NK-92 treated with Interleukin-12 subunit alpha and Interleukin-12 subunit beta, amount 100 ng/mL, for 24 hours (cell line): ENCODE results near the gene MAML2.

Source experiments
- DNase-seq: peaks from one replicate; lab custom pipeline; 2025; lab: John Stamatoyannopoulos, UW

MAML2 gene

GRCh38 chr11:96036863-96037262 is 306.1 kb downstream of the MAML2 start:
- DNase-seq, result no peak

GRCh38 chr11:96035740-96036078 is 307.3 kb downstream of the MAML2 start:
- no peak for DNase-seq

GRCh38 chr11:96035031-96035739 is 307.8 kb downstream of the MAML2 start:
- DNase-seq, result no peak

- DNase-seq, result no peak
Measured at GRCh38 chr11:96033599-96033998, 309.4 kb downstream of the MAML2 start.

GRCh38 chr11:96033095-96033494 is 309.9 kb downstream of the MAML2 start:
- DNase-seq, result no peak

GRCh38 chr11:96028746-96029145 is 314.2 kb downstream of the MAML2 start:
- DNase-seq, result no peak

- DNase-seq, result no peak
Measured at GRCh38 chr11:96027021-96027420, 316.0 kb downstream of the MAML2 start.

GRCh38 chr11:96026310-96026709 is 316.7 kb downstream of the MAML2 start:
- no peak for DNase-seq

- DNase-seq, result no peak
Measured at GRCh38 chr11:96024666-96025065, 318.3 kb downstream of the MAML2 start.

GRCh38 chr11:96023275-96023674 is 319.7 kb downstream of the MAML2 start:
- no peak for DNase-seq

- DNase-seq, result no peak
Measured at GRCh38 chr11:96021901-96022650, 320.9 kb downstream of the MAML2 start.

- DNase-seq, result no peak
Measured at GRCh38 chr11:96019810-96020747, 322.9 kb downstream of the MAML2 start.

- DNase-seq, result no peak
Measured at GRCh38 chr11:96019281-96019680, 323.7 kb downstream of the MAML2 start.

- no peak for DNase-seq
Measured at GRCh38 chr11:96017856-96018255, 325.1 kb downstream of the MAML2 start.

GRCh38 chr11:96016978-96017502 is 326.0 kb downstream of the MAML2 start:
- DNase-seq, result no peak

GRCh38 chr11:96015906-96016565 is 327.0 kb downstream of the MAML2 start:
- DNase-seq, result no peak

- DNase-seq, result no peak
Measured at GRCh38 chr11:96014217-96014616, 328.8 kb downstream of the MAML2 start.

- no peak for DNase-seq
Measured at GRCh38 chr11:96013461-96014213, 329.4 kb downstream of the MAML2 start.

- no peak for DNase-seq
Measured at GRCh38 chr11:96012086-96012824, 330.7 kb downstream of the MAML2 start.

GRCh38 chr11:96010683-96011082 is 332.3 kb downstream of the MAML2 start:
- DNase-seq, result no peak
